Measurements from ENCODE around the gene ANKFN1. TPM values are rescaled to one million over a fixed set of nuclear protein-coding genes. Genes with fewer than 3 reads are reported as not detected.

Gene ANKFN1
- total RNA-seq, 1 experiment from 2014 or later, result not detected

GRCh38 chr17:56290802-56291118 is 137.5 kb downstream of the ANKFN1 start:
- Histone ChIP-seq H2BK120ac (ENCODE audit: low read depth, low read length, poor library complexity, severe bottlenecking) (no peak overlapping the region), H3K9ac (ENCODE audit: extremely low read depth, insufficient read length, low read length) (no peak overlapping the region), H2BK12ac (ENCODE audit: insufficient read length, low read depth, low read length) (no peak overlapping the region), H2AK5ac (ENCODE audit: insufficient read length, low read length) (no peak overlapping the region), H4K8ac (replicated peaks; ENCODE audit: insufficient read length, low read depth, low read length) (no peak overlapping the region), H3K79me2 (ENCODE audit: insufficient read depth, low read length) (no peaks in the 10 kb centered on the region), H3K9me3 (ENCODE audit: control insufficient read depth, low read depth, low read length) (no peaks in the 10 kb centered on the region), H3T11ph (ENCODE audit: low read length) (no peak overlapping the region), H3K56ac (ENCODE audit: insufficient read length, low read depth, low read length) (no peak overlapping the region), H4K5ac (ENCODE audit: insufficient read length, low read depth, low read length) (no peak overlapping the region), H3K27ac (ENCODE audit: insufficient read length, low read depth, low read length) (no peak overlapping the region), H3K4me1 (ENCODE audit: insufficient read depth, low read length) (no peaks in the 10 kb centered on the region), H4K20me1 (ENCODE audit: control insufficient read depth, insufficient read depth, insufficient read length) (no peaks in the 10 kb centered on the region), H3K14ac (ENCODE audit: insufficient read depth, low read length) (no peak overlapping the region), H3K4ac (ENCODE audit: low read depth, low read length) (no peak overlapping the region), H3K79me1 (ENCODE audit: insufficient read depth, low read depth, low read length, poor library complexity, severe bottlenecking) (no peaks in the 10 kb centered on the region), H2BK15ac (ENCODE audit: low read depth, low read length) (no peak overlapping the region), H3K18ac (ENCODE audit: insufficient read length, low read depth, low read length) (no peak overlapping the region), H3K23me2 (ENCODE audit: insufficient read length, low read depth, low read length, poor library complexity, severe bottlenecking) (no peaks in the 10 kb centered on the region), H3K23ac (ENCODE audit: insufficient read length, low read depth, low read length) (no peak overlapping the region), H2BK20ac (ENCODE audit: low read depth, low read length, poor library complexity, severe bottlenecking) (no peak overlapping the region), H4K91ac (ENCODE audit: insufficient read length, low read depth, low read length) (no peak overlapping the region), H3K4me2 (ENCODE audit: insufficient read depth, insufficient read length, low read length) (no peak overlapping the region), H2AFZ (ENCODE audit: low read length) (no peak overlapping the region), H2BK5ac (ENCODE audit: insufficient read length, low read length) (no peak overlapping the region), H3K27me3 (ENCODE audit: insufficient read depth, low read length) (no peaks in the 10 kb centered on the region)
- no peak overlapping the region for H3K27ac Mint-ChIP-seq
- no CpG with 5 or more reads among the region's 1 CpG for WGBS (ENCODE audit: extremely low coverage, insufficient read length, low lambda C conversion rate)
- peaks cover 0 to 3% of the 10 kb centered on the region in 2 experiments; a peak in 1 of 4 replicates for H3K4me1 Mint-ChIP-seq
- no peak for TF ChIP-seq CTCF (conservative IDR thresholded peaks at IDR 0.05)
- no peaks in the 10 kb centered on the region for H3K9me3 Mint-ChIP-seq
- no peak overlapping the region for H3K4me3 Mint-ChIP-seq
- no peaks in the 10 kb centered on the region for H3K36me3 Mint-ChIP-seq (ENCODE audit: insufficient read depth in 1 of 3, low read depth in 3 of 3)
- DNase-seq, result no peak
- H3K27me3 Mint-ChIP-seq (ENCODE audit: low read depth), result no peaks in the 10 kb centered on the region
